ENCODE data around the gene FGF3.

GRCh38 chr11:69868871-69869270, 49.7 kb upstream of the FGF3 start:
- TF ChIP-seq, protein P1, sequence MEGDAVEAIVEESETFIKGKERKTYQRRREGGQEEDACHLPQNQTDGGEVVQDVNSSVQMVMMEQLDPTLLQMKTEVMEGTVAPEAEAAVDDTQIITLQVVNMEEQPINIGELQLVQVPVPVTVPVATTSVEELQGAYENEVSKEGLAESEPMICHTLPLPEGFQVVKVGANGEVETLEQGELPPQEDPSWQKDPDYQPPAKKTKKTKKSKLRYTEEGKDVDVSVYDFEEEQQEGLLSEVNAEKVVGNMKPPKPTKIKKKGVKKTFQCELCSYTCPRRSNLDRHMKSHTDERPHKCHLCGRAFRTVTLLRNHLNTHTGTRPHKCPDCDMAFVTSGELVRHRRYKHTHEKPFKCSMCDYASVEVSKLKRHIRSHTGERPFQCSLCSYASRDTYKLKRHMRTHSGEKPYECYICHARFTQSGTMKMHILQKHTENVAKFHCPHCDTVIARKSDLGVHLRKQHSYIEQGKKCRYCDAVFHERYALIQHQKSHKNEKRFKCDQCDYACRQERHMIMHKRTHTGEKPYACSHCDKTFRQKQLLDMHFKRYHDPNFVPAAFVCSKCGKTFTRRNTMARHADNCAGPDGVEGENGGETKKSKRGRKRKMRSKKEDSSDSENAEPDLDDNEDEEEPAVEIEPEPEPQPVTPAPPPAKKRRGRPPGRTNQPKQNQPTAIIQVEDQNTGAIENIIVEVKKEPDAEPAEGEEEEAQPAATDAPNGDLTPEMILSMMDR (IDR thresholded peaks at IDR 0.05; ENCODE audit: borderline replicate concordance, extremely low read depth, low read length, poor library complexity, severe bottlenecking): no peak
- TF ChIP-seq EZH2 (IDR thresholded peaks at IDR 0.05; ENCODE audit: borderline replicate concordance, low read depth, low read length, severe bottlenecking): no peak
